Measurements from ENCODE around the gene DUSP8.

GRCh38 chr11:1534682-1535081 is 37.4 kb downstream of the DUSP8 start:
- TF ChIP-seq, protein P1, sequence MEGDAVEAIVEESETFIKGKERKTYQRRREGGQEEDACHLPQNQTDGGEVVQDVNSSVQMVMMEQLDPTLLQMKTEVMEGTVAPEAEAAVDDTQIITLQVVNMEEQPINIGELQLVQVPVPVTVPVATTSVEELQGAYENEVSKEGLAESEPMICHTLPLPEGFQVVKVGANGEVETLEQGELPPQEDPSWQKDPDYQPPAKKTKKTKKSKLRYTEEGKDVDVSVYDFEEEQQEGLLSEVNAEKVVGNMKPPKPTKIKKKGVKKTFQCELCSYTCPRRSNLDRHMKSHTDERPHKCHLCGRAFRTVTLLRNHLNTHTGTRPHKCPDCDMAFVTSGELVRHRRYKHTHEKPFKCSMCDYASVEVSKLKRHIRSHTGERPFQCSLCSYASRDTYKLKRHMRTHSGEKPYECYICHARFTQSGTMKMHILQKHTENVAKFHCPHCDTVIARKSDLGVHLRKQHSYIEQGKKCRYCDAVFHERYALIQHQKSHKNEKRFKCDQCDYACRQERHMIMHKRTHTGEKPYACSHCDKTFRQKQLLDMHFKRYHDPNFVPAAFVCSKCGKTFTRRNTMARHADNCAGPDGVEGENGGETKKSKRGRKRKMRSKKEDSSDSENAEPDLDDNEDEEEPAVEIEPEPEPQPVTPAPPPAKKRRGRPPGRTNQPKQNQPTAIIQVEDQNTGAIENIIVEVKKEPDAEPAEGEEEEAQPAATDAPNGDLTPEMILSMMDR (conservative IDR thresholded peaks at IDR 0.05) = no peak
- TF ChIP-seq ZFX (IDR thresholded peaks at IDR 0.05) = no peak

Data from C4-2B (cell line).